Vagina (tissue), 2 donors: Measurements from ENCODE around the gene ABHD12B.

Experiments
- CTCF ChIP-seq, 3 experiments: fragments of 450-650 bp in 2 of 3; fragments of 200-600 bp in 1 of 3; sonication (generic) in 1 of 3; IDR thresholded peaks; one replicate each; pipeline ENCODE4 v1.5.1; 2017 to 2019; ENCODE audit warnings: antibody characterized with exemption in 3 of 3, mild to moderate bottlenecking in 2 of 3, moderate library complexity in 2 of 3
- POLR2A ChIP-seq, 2 donors: fragments of 450-650 bp; IDR thresholded peaks; one replicate each; pipeline ENCODE4 v1.6.1; 2017; ENCODE audit warnings: antibody characterized with exemption in 2 of 2, mild to moderate bottlenecking in 2 of 2, moderate library complexity in 2 of 2
- POLR2AphosphoS5 ChIP-seq, 2 donors: sonication (generic); formaldehyde crosslinking; IDR thresholded peaks; one replicate each; pipeline ENCODE4 v1.9.0; 2017; ENCODE audit warnings: antibody characterized with exemption in 2 of 2, mild to moderate bottlenecking in 2 of 2, low read depth in 1 of 2; ENCODE audit not compliant: insufficient read depth in 1 of 2

- TF ChIP-seq CTCF (IDR thresholded peaks at IDR 0.05) (no peak), POLR2A (IDR thresholded peaks at IDR 0.05) (no peak), POLR2AphosphoS5 (IDR thresholded peaks at IDR 0.05; ENCODE audit: insufficient read depth in 1 of 2, low read depth in 1 of 2) (no peak)
Observed at GRCh38 chr14:50926851-50927386, 55.1 kb downstream of the ABHD12B start.
